GM18909 (cell line): Measurements from ENCODE around the gene TMEM214.

Experiments used
- ATAC-seq: cut with Tn5 transposase; IDR thresholded peaks from one replicate; pipeline ENCODE4 v1.9.1; 2021; ENCODE audit warnings: mild to moderate bottlenecking; ENCODE audit not compliant: unreplicated experiment, poor library complexity

The TMEM214 gene

DNA sequence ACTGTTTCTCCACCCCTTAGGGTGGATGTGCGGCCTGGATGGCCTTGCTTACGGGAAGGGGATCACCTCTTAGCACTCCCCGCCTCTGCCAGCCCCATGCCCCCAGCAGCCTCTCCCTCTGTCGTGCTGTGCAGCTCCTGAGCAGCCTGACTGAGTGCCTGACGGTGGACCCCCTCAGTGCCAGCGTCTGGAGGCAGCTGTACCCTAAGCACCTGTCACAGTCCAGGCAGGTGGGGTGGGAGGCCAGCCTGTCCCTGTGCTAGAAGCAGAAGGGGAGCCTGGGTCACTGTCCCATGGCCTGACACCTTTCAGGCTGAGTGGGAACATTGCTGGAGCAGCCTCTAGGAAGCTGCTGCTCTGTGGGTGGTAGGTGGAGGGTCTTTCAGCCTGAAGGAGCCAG is 5.2 kb downstream of the TMEM214 start:
- no peak for ATAC-seq

DNA sequence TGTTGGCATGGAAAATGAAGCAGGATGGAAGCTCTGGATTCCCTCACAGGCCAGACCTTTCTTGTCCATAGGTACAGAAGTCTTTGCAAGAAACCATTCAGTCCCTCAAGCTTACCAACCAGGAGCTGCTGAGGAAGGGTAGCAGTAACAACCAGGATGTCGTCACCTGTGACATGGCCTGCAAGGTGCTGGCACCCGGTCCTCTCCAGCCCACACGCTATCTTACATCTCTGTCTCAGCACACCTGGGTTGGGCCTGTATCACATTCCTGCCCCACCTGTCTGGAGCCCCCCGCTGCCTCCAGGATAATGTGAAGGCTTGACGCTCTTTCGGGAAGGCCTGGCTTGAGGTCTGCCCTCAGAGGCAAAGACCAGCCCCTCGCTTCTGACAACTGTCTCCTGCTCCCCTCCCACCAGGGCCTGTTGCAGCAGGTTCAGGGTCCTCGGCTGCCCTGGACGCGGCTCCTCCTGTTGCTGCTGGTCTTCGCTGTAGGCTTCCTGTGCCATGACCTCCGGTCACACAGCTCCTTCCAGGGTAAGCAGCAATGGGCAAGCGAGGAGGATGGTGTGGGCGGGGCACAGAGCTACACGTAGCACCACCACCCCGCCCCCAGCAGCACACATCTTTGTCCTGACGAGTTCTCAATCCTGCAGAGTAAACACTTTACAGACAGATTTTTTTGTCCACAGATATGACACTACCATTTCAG is 6.0 kb downstream of the TMEM214 start:
- no peak for ATAC-seq

DNA sequence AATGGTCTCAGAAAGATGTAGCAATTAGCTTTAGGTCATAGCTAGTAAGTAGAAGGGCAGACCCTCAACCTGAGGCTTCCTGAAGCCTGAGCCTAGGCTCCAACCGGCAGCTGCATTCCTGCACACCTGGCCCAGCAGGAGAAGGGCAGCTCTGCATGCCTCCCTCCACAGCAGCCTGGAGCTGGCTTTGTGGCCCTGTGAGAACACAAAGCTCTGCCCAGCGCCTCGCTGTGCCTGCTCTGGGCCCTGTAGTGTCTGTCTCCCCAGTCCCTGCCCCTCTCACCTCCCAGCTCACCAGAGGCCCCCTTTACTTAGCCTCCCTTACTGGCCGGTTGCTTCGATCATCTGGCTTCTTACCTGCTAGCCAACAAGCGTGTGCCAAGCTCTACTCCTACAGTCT is 6.7 kb downstream of the TMEM214 start:
- no peak for ATAC-seq

GRCh38 chr2:27039871-27040270 is 7.1 kb downstream of the TMEM214 start:
- ATAC-seq: no peak

- no peak for ATAC-seq
Measured at GRCh38 chr2:27040282-27040681, 7.5 kb downstream of the TMEM214 start.

GRCh38 chr2:27041752-27042151 is 9.0 kb downstream of the TMEM214 start:
- ATAC-seq: peak; percentile 30

DNA sequence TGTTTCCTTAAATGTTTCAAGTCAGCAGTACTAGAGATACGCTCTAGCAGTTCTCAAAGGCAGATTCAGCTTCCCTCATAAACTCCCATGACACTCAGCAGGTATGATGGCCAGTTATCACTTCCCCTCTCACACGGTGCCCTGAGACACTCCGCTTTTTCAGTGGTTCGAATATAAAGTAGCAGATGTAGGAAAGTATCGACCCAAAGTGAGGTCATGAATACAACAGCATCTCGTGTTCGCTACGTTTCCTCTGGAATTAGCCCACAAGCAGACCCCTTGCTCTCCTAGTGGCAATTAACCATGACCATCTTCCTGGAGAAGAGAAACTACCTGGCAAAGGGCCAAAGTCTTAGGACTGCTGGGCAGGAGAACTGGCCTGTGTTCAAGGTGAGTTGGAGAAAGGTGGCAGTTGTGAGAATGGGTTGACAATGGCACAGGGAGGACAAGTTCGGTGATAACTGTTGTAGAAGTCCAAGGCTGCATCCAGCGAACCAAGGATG is 9.4 kb downstream of the TMEM214 start:
- ATAC-seq: peak; percentile 59

DNA sequence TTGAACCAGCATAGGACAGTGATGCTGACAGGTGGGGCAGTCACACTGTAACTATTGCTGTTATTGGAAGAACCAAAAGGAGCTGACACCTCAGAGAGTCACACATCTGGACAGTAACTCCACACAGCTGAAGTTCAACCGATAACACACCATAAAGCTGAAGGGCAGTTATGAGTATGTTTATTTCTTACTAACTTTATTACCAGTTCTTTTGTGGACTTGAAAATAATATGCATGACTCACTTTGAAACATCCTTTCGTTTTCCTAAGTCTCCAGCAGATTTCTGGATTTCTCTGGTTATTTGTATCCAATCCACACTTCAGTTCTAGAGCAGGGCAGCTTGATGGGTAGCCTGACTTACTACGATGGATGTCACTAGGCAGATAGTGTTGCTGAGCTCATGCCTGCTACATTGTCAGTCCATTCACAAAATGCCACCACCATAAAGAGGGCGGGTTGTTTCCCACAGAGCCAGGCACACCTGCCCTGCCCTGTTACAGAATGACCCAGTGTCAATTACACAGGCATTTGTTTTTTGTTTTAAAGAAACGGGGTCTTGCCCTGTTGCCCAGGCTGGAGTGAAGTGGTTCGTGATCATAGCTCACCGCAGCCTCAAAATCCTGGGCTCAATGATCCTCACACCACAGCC is 10.3 kb downstream of the TMEM214 start:
- no peak for ATAC-seq

DNA sequence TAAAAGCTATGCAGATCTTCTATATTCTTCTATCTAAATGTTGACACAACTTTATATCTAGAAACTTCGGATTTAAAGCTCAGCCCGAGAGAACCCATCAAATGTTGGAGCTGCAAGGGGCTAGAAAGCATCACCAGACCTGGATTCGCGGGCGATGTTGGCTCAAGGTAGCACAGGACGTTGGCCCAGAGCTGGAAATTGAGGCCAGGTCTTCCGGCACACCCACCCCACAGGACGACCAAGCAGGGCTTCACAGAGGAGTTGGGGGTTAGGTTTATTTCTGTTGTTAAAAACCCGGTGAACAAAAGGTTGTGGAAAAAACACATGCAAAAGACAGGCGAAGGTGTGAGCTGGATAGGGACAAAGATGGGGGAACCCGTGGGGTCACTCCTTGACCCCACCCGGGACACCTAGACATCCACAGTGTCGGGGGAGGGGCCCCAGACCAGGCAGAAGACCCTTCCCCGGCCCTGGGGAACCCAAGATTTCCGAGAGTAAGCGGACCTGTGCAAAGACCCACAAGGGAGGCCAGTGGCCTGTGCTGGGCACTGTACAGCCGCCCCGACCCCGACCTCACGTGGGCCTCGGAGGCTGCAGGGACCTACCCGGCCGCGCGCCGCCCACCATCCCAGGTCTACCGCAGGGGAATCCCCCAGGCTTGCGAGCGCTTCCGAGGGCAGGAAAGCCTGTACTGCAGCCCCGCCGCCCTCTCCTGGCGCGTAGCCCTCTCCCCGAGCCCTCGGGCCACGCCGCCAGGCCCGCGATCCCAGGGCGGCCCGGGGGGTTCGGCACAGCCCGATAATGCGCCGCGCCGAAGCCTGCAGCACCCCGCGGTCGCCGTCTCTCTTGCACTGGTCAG is 16.9 kb downstream of the TMEM214 start:
- ATAC-seq: peak; percentile 22

DNA sequence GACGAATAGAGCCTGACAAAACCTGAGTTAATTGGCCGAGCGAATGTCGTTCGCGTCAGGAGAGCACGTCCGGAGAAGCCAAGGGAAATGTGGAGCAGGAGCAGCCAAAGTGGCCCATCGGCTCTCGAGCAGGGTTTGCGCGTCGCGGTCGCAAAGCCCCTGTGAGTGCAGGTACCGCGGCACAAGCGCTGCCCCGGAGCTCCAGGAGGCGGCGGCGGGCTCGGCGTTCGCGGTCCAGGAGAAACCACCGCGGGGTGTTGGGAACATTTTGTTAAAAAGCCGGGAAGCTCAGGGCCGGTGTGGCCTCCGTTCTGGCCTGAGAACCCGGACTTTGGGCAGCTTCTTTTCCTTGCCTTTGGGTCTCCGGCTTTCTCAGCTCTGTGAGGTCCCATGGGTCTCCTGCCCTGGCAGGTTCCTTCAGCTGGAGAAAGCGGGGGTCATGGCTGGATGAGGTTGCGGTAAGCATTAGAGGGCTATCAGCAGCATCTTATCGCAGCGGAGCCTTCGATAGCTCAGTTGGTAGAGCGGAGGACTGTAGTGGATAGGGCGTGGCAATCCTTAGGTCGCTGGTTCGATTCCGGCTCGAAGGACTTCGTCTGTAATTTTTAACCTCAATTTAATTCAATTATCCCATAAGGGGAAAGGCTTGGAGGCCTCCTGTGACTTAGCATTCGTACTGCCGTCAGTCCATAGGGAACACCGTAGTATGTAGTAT is 17.7 kb downstream of the TMEM214 start:
- peak; percentile 59 for ATAC-seq

- ATAC-seq: peak; percentile 64
Measured at GRCh38 chr2:27050996-27051901, 18.5 kb downstream of the TMEM214 start, which contains the start of gene AGBL5. AGBL5 (plus strand) TSS chr2:27051668; CDS start chr2:27052959, 1,291 bp downstream.

GRCh38 chr2:27051902-27052645 is 19.3 kb downstream of the TMEM214 start:
- peak; percentile 1 for ATAC-seq

DNA sequence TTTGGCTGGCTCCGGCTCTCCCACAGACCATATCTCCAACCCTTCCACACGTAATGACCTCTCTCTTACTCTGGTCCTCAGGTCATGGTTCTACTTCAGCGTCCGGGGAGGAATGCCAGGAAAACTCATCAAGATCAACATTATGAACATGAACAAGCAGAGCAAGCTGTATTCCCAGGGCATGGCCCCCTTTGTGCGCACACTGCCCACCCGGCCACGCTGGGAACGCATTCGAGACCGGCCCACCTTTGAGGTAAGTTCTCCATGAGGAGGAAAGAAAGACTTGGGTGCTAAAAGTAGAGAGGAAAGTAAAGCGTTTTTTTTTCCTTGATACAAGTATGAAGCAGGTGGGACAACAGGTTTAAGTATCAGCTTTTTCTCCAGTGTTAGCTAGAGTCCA is 20.6 kb downstream of the TMEM214 start:
- no peak for ATAC-seq

DNA sequence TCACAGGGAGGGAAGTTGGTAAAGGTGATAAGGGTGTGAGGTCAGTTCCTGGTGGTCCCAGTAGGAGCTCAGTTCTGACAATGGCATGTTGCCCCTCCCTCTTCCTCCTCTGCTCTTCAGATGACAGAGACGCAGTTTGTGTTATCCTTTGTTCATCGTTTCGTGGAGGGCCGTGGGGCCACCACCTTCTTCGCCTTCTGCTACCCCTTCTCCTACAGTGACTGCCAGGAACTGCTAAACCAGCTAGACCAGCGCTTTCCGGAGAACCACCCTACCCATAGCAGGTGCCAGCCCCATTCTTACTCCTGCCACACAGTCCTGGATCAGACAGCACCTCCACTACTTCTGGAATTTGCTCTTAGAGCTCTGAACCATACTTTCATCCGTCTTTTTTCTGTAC is 21.0 kb downstream of the TMEM214 start:
- ATAC-seq: no peak

DNA sequence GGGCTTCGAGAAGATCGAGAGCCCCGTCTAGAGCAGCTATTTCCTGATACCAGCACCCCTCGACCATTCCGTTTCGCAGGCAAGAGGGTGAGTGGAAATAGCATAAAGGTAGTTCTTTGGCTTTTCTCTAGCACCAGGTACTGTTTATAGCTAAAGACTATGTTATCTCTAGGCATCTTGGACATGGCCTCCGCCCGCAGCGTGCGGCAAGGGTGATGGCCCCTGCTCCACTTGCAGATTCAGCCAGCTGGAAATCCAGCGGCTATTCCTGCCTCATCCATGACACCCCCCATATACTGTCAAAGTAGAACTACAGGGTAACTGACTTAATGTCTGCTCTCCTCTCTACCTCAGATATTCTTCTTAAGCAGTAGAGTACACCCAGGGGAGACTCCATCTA is 22.0 kb downstream of the TMEM214 start:
- no peak for ATAC-seq

- ATAC-seq: no peak
Measured at GRCh38 chr2:27057184-27057583, 24.4 kb downstream of the TMEM214 start.

- ATAC-seq: no peak
Measured at GRCh38 chr2:27058210-27058609, 25.4 kb downstream of the TMEM214 start.

DNA sequence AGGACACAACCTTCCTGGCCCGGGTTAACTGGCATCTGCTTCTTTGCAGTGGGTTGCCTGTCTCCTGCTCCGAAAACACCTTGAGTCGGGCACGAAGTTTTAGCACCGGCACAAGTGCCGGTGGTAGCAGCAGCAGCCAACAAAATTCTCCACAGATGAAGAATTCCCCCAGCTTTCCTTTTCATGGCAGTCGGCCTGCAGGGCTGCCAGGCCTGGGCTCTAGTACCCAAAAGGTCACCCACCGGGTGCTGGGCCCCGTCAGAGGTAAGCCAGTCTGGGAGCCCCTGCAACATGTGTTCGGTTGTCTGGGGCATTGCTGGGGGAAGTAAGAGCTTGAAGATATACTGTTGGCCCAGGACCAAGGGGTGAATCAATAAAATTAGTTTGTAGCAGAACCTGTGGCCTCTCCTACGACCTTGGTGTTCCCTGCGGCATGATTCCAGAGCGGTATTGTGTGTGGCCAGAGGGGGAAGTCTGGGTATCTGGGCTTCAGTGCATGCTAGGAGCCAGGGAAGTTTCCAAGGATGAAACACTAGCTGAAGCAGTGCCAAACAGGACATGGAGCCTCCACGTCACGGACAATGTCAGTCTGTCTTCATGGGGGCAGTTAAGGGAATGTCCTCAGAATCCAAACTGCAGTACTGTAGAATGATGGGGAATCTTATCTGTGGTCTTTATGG is 26.5 kb downstream of the TMEM214 start:
- no peak for ATAC-seq
